Measurements from ENCODE around the gene PHLDA1.
"Not testable (repeated sequence)": the region's sequence is repeated elsewhere in the genome, so short reads cannot be mapped to it uniquely, and the experiment has no call there.

The PHLDA1 gene

GRCh38 chr12:75984577-75985182 lies 46.9 kb downstream of the PHLDA1 start:
- DNase-seq, result no peak

- not testable (repeated sequence) for DNase-seq
Measured at GRCh38 chr12:75983851-75984250, 47.7 kb downstream of the PHLDA1 start.

- no peak for DNase-seq
Measured at GRCh38 chr12:75982979-75983660, 48.5 kb downstream of the PHLDA1 start.

GRCh38 chr12:75982169-75982564 lies 49.4 kb downstream of the PHLDA1 start:
- DNase-seq, result no peak

GRCh38 chr12:75981247-75982168 lies 50.1 kb downstream of the PHLDA1 start:
- DNase-seq, result no peak

- no peak for DNase-seq
Measured at GRCh38 chr12:75979181-75979580, 52.4 kb downstream of the PHLDA1 start.

GRCh38 chr12:75978677-75979076 lies 52.9 kb downstream of the PHLDA1 start:
- no peak for DNase-seq

- DNase-seq, result no peak
Measured at GRCh38 chr12:75977952-75978671, 53.5 kb downstream of the PHLDA1 start.

GRCh38 chr12:75977590-75977951 lies 54.0 kb downstream of the PHLDA1 start:
- DNase-seq, result no peak

- DNase-seq, result no peak
Measured at GRCh38 chr12:75976913-75977312, 54.7 kb downstream of the PHLDA1 start.

GRCh38 chr12:75976113-75976512 lies 55.5 kb downstream of the PHLDA1 start:
- DNase-seq, result no peak

GRCh38 chr12:75975702-75976101 lies 55.9 kb downstream of the PHLDA1 start:
- DNase-seq, result no peak

Measured in NCI-H524 (cell line).